Liver (tissue), 9 donors: ENCODE results near the gene KLF11. TPM values are rescaled to one million over a fixed set of nuclear protein-coding genes. Genes with fewer than 3 reads are reported as not detected.
A peak's percentile ranks its signal among the peaks of the same experiment; 100 is the strongest.

Source experiments
- DNase-seq: peaks from one replicate; pipeline ENCODE4 v3.0.0-alpha.2; 2017; ENCODE audit warnings: low spot score
- H3K27ac ChIP-seq, 2 donors: one replicate each; pipeline ENCODE4 v1.7.0; 2013; ENCODE audit warnings: inconsistent platforms in 2 of 2, low read length in 2 of 2, control low read depth in 1 of 2, low read depth in 1 of 2, mild to moderate bottlenecking in 1 of 2
- H3K27me3 ChIP-seq, 4 donors: one replicate each; pipeline versions ENCODE4 v1.6.1 to v1.7.0; 2013; ENCODE audit warnings: low read length in 3 of 4, inconsistent platforms in 1 of 4, mild to moderate bottlenecking in 1 of 4, moderate library complexity in 1 of 4; ENCODE audit not compliant: control insufficient read depth in 4 of 4, insufficient read depth in 4 of 4
- H3K36me3 ChIP-seq, 4 donors: one replicate each; pipeline versions ENCODE4 v1.6.1 to v1.7.0; 2013; ENCODE audit warnings: low read length in 3 of 4, mild to moderate bottlenecking in 3 of 4, low read depth in 1 of 4, moderate library complexity in 1 of 4; ENCODE audit not compliant: control insufficient read depth in 4 of 4, insufficient read depth in 3 of 4
- H3K4me1 ChIP-seq, 4 donors: one replicate each; pipeline versions ENCODE4 v1.6.1 to v1.7.0; 2013; ENCODE audit warnings: low read length in 3 of 4, mild to moderate bottlenecking in 3 of 4, moderate library complexity in 1 of 4; ENCODE audit not compliant: control insufficient read depth in 4 of 4, insufficient read depth in 4 of 4
- H3K4me3 ChIP-seq, 3 donors: one replicate each; pipeline versions ENCODE4 v1.6.1 to v1.7.0; 2013; ENCODE audit warnings: low read length in 3 of 3, control low read depth in 1 of 3, low read depth in 1 of 3, mild to moderate bottlenecking in 1 of 3
- H3K9ac ChIP-seq, 2 donors: one replicate each; pipeline ENCODE4 v1.7.0; 2013; ENCODE audit warnings: low read length in 2 of 2, mild to moderate bottlenecking in 2 of 2, moderate library complexity in 2 of 2, control low read depth in 1 of 2, low read depth in 1 of 2
- H3K9me3 ChIP-seq, 4 donors: one replicate each; pipeline versions ENCODE4 v1.6.1 to v1.7.0; 2013; ENCODE audit warnings: low read length in 3 of 4; ENCODE audit not compliant: control insufficient read depth in 4 of 4
- CTCF ChIP-seq: fragments of 150-350 bp; IDR thresholded peaks from 2 replicates; pipeline ENCODE4 v1.5.1; 2017; ENCODE audit warnings: improper control_type of control experiment, low read depth, low read length; ENCODE audit not compliant: missing input control
- EGR1 ChIP-seq, 2 donors: IDR thresholded peaks; 2 replicates each; pipeline ENCODE4 v1.6.1; 2016 to 2018; ENCODE audit warnings: antibody characterized with exemption in 2 of 2, low read depth in 2 of 2
- FOXA2 ChIP-seq: IDR thresholded peaks from 2 replicates; pipeline ENCODE4 v1.6.1; 2016; ENCODE audit warnings: antibody characterized with exemption
- GABPA ChIP-seq, 2 donors: IDR thresholded peaks in 1 of 2; conservative IDR thresholded peaks in 1 of 2; 2 replicates each; pipeline ENCODE4 v1.6.1; 2016; ENCODE audit warnings: antibody characterized with exemption in 2 of 2, mild to moderate bottlenecking in 1 of 2, moderate library complexity in 1 of 2
- HNF4A ChIP-seq, 2 donors: conservative IDR thresholded peaks; 2 replicates each; pipeline ENCODE4 v1.6.1; 2016; ENCODE audit warnings: antibody characterized with exemption in 2 of 2, mild to moderate bottlenecking in 2 of 2
- HNF4G ChIP-seq: IDR thresholded peaks from 2 replicates; pipeline ENCODE4 v1.6.1; 2016; ENCODE audit warnings: antibody characterized with exemption
- MAX ChIP-seq: IDR thresholded peaks from 2 replicates; pipeline ENCODE4 v1.6.1; 2016; ENCODE audit warnings: antibody characterized with exemption
- NR2F2 ChIP-seq: IDR thresholded peaks from 2 replicates; pipeline ENCODE4 v1.6.1; 2016; ENCODE audit warnings: antibody characterized with exemption
- REST ChIP-seq: IDR thresholded peaks from 2 replicates; pipeline ENCODE4 v1.6.1; 2016; ENCODE audit warnings: antibody characterized with exemption, mild to moderate bottlenecking
- RXRA ChIP-seq, 2 donors: IDR thresholded peaks; 2 replicates each; pipeline ENCODE4 v1.6.1; 2017 to 2018; ENCODE audit warnings: antibody characterized with exemption in 2 of 2, mild to moderate bottlenecking in 1 of 2
- SP1 ChIP-seq: IDR thresholded peaks from 2 replicates; pipeline ENCODE4 v1.6.1; 2018; ENCODE audit warnings: antibody characterized with exemption, mild to moderate bottlenecking
- TAF1 ChIP-seq: conservative IDR thresholded peaks from 2 replicates; pipeline ENCODE4 v1.6.1; 2016; ENCODE audit warnings: antibody characterized with exemption, mild to moderate bottlenecking
- ZBTB33 ChIP-seq: IDR thresholded peaks from 2 replicates; pipeline ENCODE4 v1.6.1; 2016; ENCODE audit warnings: antibody characterized with exemption
- WGBS: extraction: QIAGEN DNeasy Blood & Tissue Kit; methylation state at CpG from one replicate; pipeline ENCODE4 v1.1.7; 2013; 5-methylcytosine and 5-hydroxymethylcytosine counted together
- polyA plus RNA-seq, 2 donors: library from polyadenylated mRNA; stranded (reverse) in 1 of 2; unstranded in 1 of 2; fragments of 200-250 nt in 1 of 2; fragments of >200 nt in 1 of 2; fragmentation: Nextera tagmentation in 1 of 2; extraction: Ambion mirVana in 1 of 2; gene quantifications; one replicate each; pipeline versions ENCODE4 v1.2.1 to v1.2.3, GENCODE V29; 2013 to 2015
- total RNA-seq, 2 donors: library from RNA; depleted of rRNA; stranded (reverse); fragments of >200 nt; gene quantifications; one replicate each; pipeline ENCODE4 v1.2.3, GENCODE V29; 2014
- donor health status: healthy.
- donor health status: healthy.
- donor health status: healthy.
- donor health status: healthy.
- donor health status: healthy.

Gene KLF11
- total and polyA plus RNA-seq, 4 donors, result 10.5 to 43.0 (median 14.5) TPM

GRCh38 chr2:10003206-10004125 is 39.9 kb upstream of the KLF11 start:
- H3K27ac ChIP-seq, result no peak overlapping the region
- WGBS, result 90% methylated on average over 20 of the region's 20 CpGs
- peaks cover 4 to 13% (median 13%) of the 10 kb centered on the region in 4 donors for H3K4me1 ChIP-seq
- H3K36me3 ChIP-seq, result peaks cover 2 to 12% (median 5%) of the 10 kb centered on the region in 4 donors
- TF ChIP-seq HNF4A (conservative IDR thresholded peaks at IDR 0.05), result peak in 1 of 2 donors; percentile 47
- peak; percentile 40 to 84 for TF ChIP-seq RXRA (IDR thresholded peaks at IDR 0.05)
- no peak for TF ChIP-seq MAX
- TF ChIP-seq SP1, result peak; percentile 38
- TF ChIP-seq EGR1 (IDR thresholded peaks at IDR 0.05; ENCODE audit: low read depth in 2 of 2), result no peak
- DNase-seq, result no peak
- no peaks in the 10 kb centered on the region for H3K27me3 ChIP-seq
- no peaks in the 10 kb centered on the region for H3K9me3 ChIP-seq
- H3K9ac ChIP-seq, result no peak overlapping the region
- no peak overlapping the region for H3K4me3 ChIP-seq

- Histone ChIP-seq H3K4me1 (peaks cover 8 to 18% (median 18%) of the 10 kb centered on the region in 4 donors), H3K27ac (no peak overlapping the region), H3K9me3 (no peaks in the 10 kb centered on the region), H3K36me3 (peaks cover 2 to 12% (median 5%) of the 10 kb centered on the region in 4 donors), H3K27me3 (no peaks in the 10 kb centered on the region), H3K9ac (no peak overlapping the region), H3K4me3 (no peak overlapping the region)
- WGBS, result 98% methylated on average over 5 of the region's 5 CpGs
- TF ChIP-seq NR2F2 (no peak), HNF4A (conservative IDR thresholded peaks at IDR 0.05) (no peak), GABPA (IDR thresholded peaks at IDR 0.05 in 1 of 2, conservative IDR thresholded peaks at IDR 0.05 in 1 of 2) (no peak), EGR1 (IDR thresholded peaks at IDR 0.05; ENCODE audit: low read depth in 2 of 2) (no peak), CTCF (no peak), HNF4G (no peak), FOXA2 (no peak), REST (no peak), SP1 (no peak), RXRA (IDR thresholded peaks at IDR 0.05) (no peak), MAX (no peak), ZBTB33 (no peak), TAF1 (no peak)
- no peak for DNase-seq
These were observed 38.9 kb upstream of the KLF11 start for GRCh38 chr2:10004401-10004800.
